Measurements from ENCODE around the gene FOXJ3.

DNA sequence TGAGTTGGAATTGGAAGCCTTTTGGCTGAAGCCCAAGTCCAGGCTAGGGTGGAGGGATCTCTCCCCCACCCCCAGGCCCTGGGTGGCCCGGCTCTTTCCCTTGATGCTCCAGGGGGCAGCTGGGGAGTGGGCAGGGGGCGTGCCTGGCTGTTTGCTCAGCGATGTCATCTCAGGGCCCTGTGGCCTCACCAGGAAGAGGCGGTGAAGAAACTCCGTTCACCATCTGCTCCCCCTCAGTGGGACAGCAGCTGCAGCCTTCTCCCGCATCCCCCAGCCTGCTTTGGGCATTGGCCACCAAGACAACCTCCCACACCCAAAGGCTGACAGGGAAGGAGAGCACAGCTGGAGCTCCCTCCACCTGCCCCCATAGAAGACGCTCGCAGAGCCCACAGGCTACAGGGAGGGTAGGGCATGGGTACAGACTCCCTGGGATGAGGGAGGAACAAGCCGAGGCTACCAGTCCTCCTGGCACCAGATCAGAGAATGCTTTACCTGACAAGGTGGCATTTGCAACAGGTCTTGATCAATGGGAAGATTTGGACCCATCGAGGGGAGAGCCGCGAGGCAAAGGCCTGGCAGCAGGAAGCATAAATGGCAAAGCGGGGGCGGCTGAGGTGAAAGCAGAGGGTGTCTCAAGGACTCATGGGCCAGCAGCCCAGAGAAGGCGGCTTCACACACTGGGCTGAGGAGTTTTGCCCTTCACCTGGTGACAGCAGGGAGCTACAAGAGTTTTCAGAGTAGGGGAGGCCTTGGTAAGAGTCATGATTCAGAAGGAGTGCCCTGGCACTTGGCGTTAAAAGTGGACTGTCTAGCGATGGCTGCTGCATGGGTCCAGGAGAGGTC, 164.0 kb downstream of the FOXJ3 start:
- TF ChIP-seq, protein P1, sequence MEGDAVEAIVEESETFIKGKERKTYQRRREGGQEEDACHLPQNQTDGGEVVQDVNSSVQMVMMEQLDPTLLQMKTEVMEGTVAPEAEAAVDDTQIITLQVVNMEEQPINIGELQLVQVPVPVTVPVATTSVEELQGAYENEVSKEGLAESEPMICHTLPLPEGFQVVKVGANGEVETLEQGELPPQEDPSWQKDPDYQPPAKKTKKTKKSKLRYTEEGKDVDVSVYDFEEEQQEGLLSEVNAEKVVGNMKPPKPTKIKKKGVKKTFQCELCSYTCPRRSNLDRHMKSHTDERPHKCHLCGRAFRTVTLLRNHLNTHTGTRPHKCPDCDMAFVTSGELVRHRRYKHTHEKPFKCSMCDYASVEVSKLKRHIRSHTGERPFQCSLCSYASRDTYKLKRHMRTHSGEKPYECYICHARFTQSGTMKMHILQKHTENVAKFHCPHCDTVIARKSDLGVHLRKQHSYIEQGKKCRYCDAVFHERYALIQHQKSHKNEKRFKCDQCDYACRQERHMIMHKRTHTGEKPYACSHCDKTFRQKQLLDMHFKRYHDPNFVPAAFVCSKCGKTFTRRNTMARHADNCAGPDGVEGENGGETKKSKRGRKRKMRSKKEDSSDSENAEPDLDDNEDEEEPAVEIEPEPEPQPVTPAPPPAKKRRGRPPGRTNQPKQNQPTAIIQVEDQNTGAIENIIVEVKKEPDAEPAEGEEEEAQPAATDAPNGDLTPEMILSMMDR (IDR thresholded peaks at IDR 0.05): no peak
- no peak for TF ChIP-seq POLR2AphosphoS5 (IDR thresholded peaks at IDR 0.05; ENCODE audit: insufficient read depth in 1 of 2, low read depth in 1 of 2)

Data from vagina (tissue), 2 donors.